HepG2 (cell line): Measurements from ENCODE around the gene IFNA2. TPM values are rescaled to one million over a fixed set of nuclear protein-coding genes. Genes with fewer than 3 reads are reported as not detected.

Source experiments
- ATAC-seq: fragments of 200-7000 bp; cut with Tn5 transposase; 3 replicates; pipeline ENCODE4 v1.9.1; 2020; ENCODE audit warnings: mild to moderate bottlenecking, moderate library complexity
- BruUV-seq: library from RNA; stranded (reverse); fragments of 400-500 nt; replicated peaks from 2 replicates; lab custom pipeline; 2021; lab: Mats Ljungman, UMichigan
- CTCF ChIA-PET: fragments of 300-600 bp; formaldehyde crosslinking; extraction: SDS; loops from one replicate; lab custom pipeline; 2021; ENCODE audit warnings: low total read pairs, inconsistent platforms, low intra/inter-chr PET ratio; lab: Yijun Ruan, JAX
- POLR2A ChIA-PET: fragments of 350-600 bp; sonication (Branson Sonifier 250); formaldehyde crosslinking; loops from one replicate; lab custom pipeline; 2020; ENCODE audit warnings: antibody characterized with exemption, inconsistent platforms; lab: Yijun Ruan, JAX
- DNase-seq: peaks from one replicate; pipeline ENCODE4 v3.0.0-alpha.2; 2015; ENCODE audit warnings: low spot score
- FAIRE-seq: peaks from 3 replicates; lab custom pipeline; 2011; peaks lifted over from hg19 to GRCh38; lab: Jason Lieb, UNC
- H2AFZ ChIP-seq: one replicate; pipeline ENCODE4 v1.6.1; 2011; ENCODE audit warnings: low read length, inconsistent platforms
- H3K27ac ChIP-seq: fragments of 300-600 bp; 3 replicates; pipeline ENCODE4 v1.8.0; 2011; ENCODE audit warnings: mixed run types, mild to moderate bottlenecking, mixed read lengths, low read length, inconsistent platforms; ENCODE audit not compliant: insufficient read depth; ENCODE audit errors: extremely low read length
- H3K27me3 ChIP-seq, 2 experiments: fragments of 200-600 bp in 1 of 2; 2 replicates in 1 of 2; 3 replicates in 1 of 2; pipeline versions ENCODE4 v1.6.0 to v1.8.0; 2011; ENCODE audit warnings: low read length in 2 of 2, mild to moderate bottlenecking in 2 of 2, moderate library complexity in 2 of 2, inconsistent platforms in 1 of 2; ENCODE audit not compliant: insufficient read depth in 2 of 2, control insufficient read depth in 1 of 2
- H3K36me3 ChIP-seq, 2 experiments: fragments of 200-600 bp in 1 of 2; replicated peaks in 1 of 2; 2 replicates in 1 of 2; 3 replicates in 1 of 2; pipeline versions ENCODE4 v1.5.1 to v1.8.0; 2011; ENCODE audit warnings: low read length in 2 of 2, inconsistent platforms in 1 of 2; ENCODE audit not compliant: insufficient read depth in 2 of 2, control insufficient read depth in 1 of 2
- H3K4me1 ChIP-seq: 2 replicates; pipeline ENCODE4 v1.5.1; 2012; ENCODE audit warnings: low read length, inconsistent platforms; ENCODE audit not compliant: insufficient read depth
- H3K4me2 ChIP-seq: 2 replicates; pipeline ENCODE4 v1.6.0; 2011; ENCODE audit warnings: low read depth, low read length, inconsistent platforms
- H3K4me3 ChIP-seq, 3 experiments: fragments of 200-600 bp in 1 of 3; sonication (generic), shearing (Covaris generic) in 1 of 3; replicated peaks in 1 of 3; 2 replicates each; pipeline ENCODE4 v1.5.1; 2011 to 2016; ENCODE audit warnings: low read length in 3 of 3, inconsistent platforms in 2 of 3, low read depth in 2 of 3, mild to moderate bottlenecking in 2 of 3, control low read depth in 1 of 3, mixed read lengths in 1 of 3; ENCODE audit not compliant: insufficient read depth in 1 of 3
- H3K79me2 ChIP-seq: one replicate; pipeline ENCODE4 v1.6.1; 2011; ENCODE audit warnings: low read length, inconsistent platforms; ENCODE audit not compliant: insufficient read depth
- H3K9ac ChIP-seq: 2 replicates; pipeline ENCODE4 v1.6.0; 2011; ENCODE audit warnings: mild to moderate bottlenecking, low read depth, low read length, inconsistent platforms; ENCODE audit not compliant: insufficient read depth
- H3K9me3 ChIP-seq: 2 replicates; pipeline ENCODE4 v1.5.1; 2012; ENCODE audit warnings: mild to moderate bottlenecking, low read length
- H4K20me1 ChIP-seq: 2 replicates; pipeline ENCODE4 v1.6.0; 2011; ENCODE audit warnings: inconsistent platforms, mild to moderate bottlenecking, low read length, moderate library complexity; ENCODE audit not compliant: insufficient read depth
- CTCF ChIP-seq: sonication (generic); formaldehyde crosslinking; IDR thresholded peaks from 2 replicates; pipeline ENCODE4 v1.5.0; 2020; ENCODE audit warnings: mild to moderate bottlenecking, missing genetic modification reagents, moderate library complexity
- NR2F2 ChIP-seq: IDR thresholded peaks from 2 replicates; pipeline ENCODE4 v1.6.1; 2012; ENCODE audit warnings: low read depth, inconsistent platforms, borderline replicate concordance
- RBFOX2 ChIP-seq: fragments of 200-400 bp; formaldehyde crosslinking; IDR thresholded peaks from 2 replicates; pipeline ENCODE4 v1.6.1; 2017; ENCODE audit warnings: low read depth, mild to moderate bottlenecking, low read length
- RNF2 ChIP-seq: fragments of 450-650 bp; conservative IDR thresholded peaks from 2 replicates; pipeline ENCODE4 v1.6.1; 2016; ENCODE audit warnings: low read depth
- STAG1 ChIP-seq: sonication (generic); formaldehyde crosslinking; IDR thresholded peaks from 2 replicates; pipeline ENCODE4 v1.4.0; 2020; ENCODE audit warnings: missing genetic modification reagents
- ZNF260 ChIP-seq: sonication (generic); formaldehyde crosslinking; IDR thresholded peaks from 2 replicates; pipeline ENCODE4 v1.4.0; 2020; ENCODE audit warnings: missing genetic modification reagents, low read depth, mild to moderate bottlenecking, borderline replicate concordance
- ZNF615 ChIP-seq: sonication (generic); formaldehyde crosslinking; IDR thresholded peaks from 2 replicates; pipeline ENCODE4 v1.5.0; 2020; ENCODE audit warnings: mild to moderate bottlenecking, missing genetic modification reagents, borderline replicate concordance
- ZNF720 ChIP-seq: sonication (generic); formaldehyde crosslinking; IDR thresholded peaks from 2 replicates; pipeline ENCODE4 v1.4.0; 2020; ENCODE audit warnings: missing genetic modification reagents
- ZNF839 ChIP-seq: sonication (generic); formaldehyde crosslinking; IDR thresholded peaks from 2 replicates; pipeline ENCODE4 v1.4.0; 2020; ENCODE audit warnings: missing genetic modification reagents, mild to moderate bottlenecking, borderline replicate concordance
- WGBS: methylation state at CpG from one replicate; pipeline ENCODE4 v1.1.6; 2017; ENCODE audit warnings: low lambda C conversion rate; 5-methylcytosine and 5-hydroxymethylcytosine counted together
- in situ Hi-C: cut with HindIII; loops from 2 replicates; pipeline ENCODE4 v1.10.0; 2017; ENCODE audit warnings: low pct_unique_long_range_greater_than_20kb; ENCODE audit not compliant: extremely low pct_ligation_motif_present
- intact Hi-C: fragments of 100-400 bp; cut with micrococcal nuclease; formaldehyde crosslinking; loops from one replicate; pipeline ENCODE4 v1.10.0; 2022; ENCODE audit not compliant: unreplicated experiment
- polyA plus RNA-seq, 8 experiments: library from polyadenylated mRNA; depleted of rRNA in 3 of 8; stranded (reverse) in 7 of 8; unstranded in 1 of 8; fragments of >200 nt; fragmentation: Illumina TruSeq in 4 of 8; extraction: Trizol in 4 of 8; gene quantifications; 2 replicates each; pipeline versions ENCODE4 v1.2.1 to v1.2.3, GENCODE V29; 2011 to 2016; ENCODE audit warnings: low read depth in 4 of 8, missing spikeins in 1 of 8, mixed read lengths in 1 of 8; ENCODE audit not compliant: insufficient read depth in 1 of 8
- total RNA-seq, 5 experiments: library from RNA; depleted of rRNA; stranded (reverse); fragments of >200 nt; fragmentation: Illumina TruSeq; extraction: Trizol; gene quantifications; 2 replicates each; pipeline ENCODE4 v1.2.3, GENCODE V29; 2016; ENCODE audit warnings: low read depth in 1 of 5
- TF ChIP-seq, protein P1 (sequence below): sonication (generic); formaldehyde crosslinking; IDR thresholded peaks from 2 replicates; pipeline ENCODE4 v1.5.0; 2020; ENCODE audit warnings: mild to moderate bottlenecking, missing genetic modification reagents
- TF ChIP-seq, protein P2 (sequence below): sonication (generic); formaldehyde crosslinking; IDR thresholded peaks from 2 replicates; pipeline ENCODE4 v1.8.1; 2022; ENCODE audit warnings: mild to moderate bottlenecking, missing genetic modification reagents

The IFNA2 gene
- total and polyA plus RNA-seq, 2 of the 13 experiments (the other 11 are each of a cell fraction or from before 2014, with no cell fraction given): not detected

DNA sequence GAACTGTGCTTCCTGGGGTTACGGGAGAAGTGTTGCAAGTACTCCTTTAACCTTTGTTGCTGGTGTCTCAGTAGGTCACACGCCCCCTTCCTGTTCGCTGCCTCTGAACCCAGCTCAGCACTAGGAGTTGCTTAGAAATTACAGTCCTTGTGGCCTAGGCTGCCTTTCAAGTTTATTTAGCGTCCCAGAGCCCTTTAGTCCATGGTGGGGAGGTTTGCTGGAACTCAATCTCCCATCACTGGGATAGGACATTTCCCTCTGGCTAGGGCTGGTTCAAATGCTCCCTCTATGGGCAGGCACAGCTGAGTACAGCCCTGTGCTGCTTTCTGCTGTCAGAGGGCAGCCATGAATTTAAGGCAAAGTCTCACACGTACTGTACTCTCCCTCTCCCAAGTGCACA, 28.4 kb upstream of the IFNA2 start:
- Histone ChIP-seq H3K27me3 (no peaks in the 10 kb centered on the region), H3K4me2 (no peak overlapping the region), H2AFZ (no peak overlapping the region), H3K27ac (no peak overlapping the region), H3K36me3 (no peaks in the 10 kb centered on the region), H3K79me2 (no peaks in the 10 kb centered on the region), H4K20me1 (no peaks in the 10 kb centered on the region), H3K9me3 (no peaks in the 10 kb centered on the region), H3K4me1 (no peaks in the 10 kb centered on the region), H3K4me3 (no peak overlapping the region), H3K9ac (no peak overlapping the region)
- POLR2A ChIA-PET: no interaction called here
- TF ChIP-seq STAG1 (CRISPR knock-in tag): peak; percentile 18; the same call in 1 of the 2 replicates
- peak; percentile 34; the same call in 1 of the 2 replicates for TF ChIP-seq CTCF (CRISPR knock-in tag)
- TF ChIP-seq, protein P1, sequence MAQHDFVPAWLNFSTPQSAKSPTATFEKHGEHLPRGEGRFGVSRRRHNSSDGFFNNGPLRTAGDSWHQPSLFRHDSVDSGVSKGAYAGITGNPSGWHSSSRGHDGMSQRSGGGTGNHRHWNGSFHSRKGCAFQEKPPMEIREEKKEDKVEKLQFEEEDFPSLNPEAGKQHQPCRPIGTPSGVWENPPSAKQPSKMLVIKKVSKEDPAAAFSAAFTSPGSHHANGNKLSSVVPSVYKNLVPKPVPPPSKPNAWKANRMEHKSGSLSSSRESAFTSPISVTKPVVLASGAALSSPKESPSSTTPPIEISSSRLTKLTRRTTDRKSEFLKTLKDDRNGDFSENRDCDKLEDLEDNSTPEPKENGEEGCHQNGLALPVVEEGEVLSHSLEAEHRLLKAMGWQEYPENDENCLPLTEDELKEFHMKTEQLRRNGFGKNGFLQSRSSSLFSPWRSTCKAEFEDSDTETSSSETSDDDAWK (CRISPR knock-in tag): no peak
- no peak for TF ChIP-seq RNF2
- TF ChIP-seq RBFOX2: no peak
- TF ChIP-seq ZNF720 (CRISPR knock-in tag): no peak
- no peak for TF ChIP-seq NR2F2
- TF ChIP-seq ZNF839 (CRISPR knock-in tag): no peak
- TF ChIP-seq, protein P2, sequence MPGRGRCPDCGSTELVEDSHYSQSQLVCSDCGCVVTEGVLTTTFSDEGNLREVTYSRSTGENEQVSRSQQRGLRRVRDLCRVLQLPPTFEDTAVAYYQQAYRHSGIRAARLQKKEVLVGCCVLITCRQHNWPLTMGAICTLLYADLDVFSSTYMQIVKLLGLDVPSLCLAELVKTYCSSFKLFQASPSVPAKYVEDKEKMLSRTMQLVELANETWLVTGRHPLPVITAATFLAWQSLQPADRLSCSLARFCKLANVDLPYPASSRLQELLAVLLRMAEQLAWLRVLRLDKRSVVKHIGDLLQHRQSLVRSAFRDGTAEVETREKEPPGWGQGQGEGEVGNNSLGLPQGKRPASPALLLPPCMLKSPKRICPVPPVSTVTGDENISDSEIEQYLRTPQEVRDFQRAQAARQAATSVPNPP: no peak
- TF ChIP-seq ZNF260 (CRISPR knock-in tag): no peak
- TF ChIP-seq ZNF615 (CRISPR knock-in tag): no peak
- CTCF ChIA-PET: no interaction called here
- no TSS peak for BruUV-seq
- intact Hi-C loops: no loop called here
- in situ Hi-C loops: no loop called here
- DNase-seq (no peak), FAIRE-seq (no peak), ATAC-seq (peak; percentile 89)
- 4% methylated on average over 5 of the region's 5 CpGs for WGBS
